Adrenal gland (tissue), 12 donors: ENCODE data around the gene NHERF2. TPM values are rescaled to one million over a fixed set of nuclear protein-coding genes. Genes with fewer than 3 reads are reported as not detected.

Experiments
- DNase-seq, 7 donors: peaks; one replicate each; pipeline ENCODE4 v3.0.0-alpha.2; 2019 to 2020
- H3K27ac ChIP-seq, 5 donors: fragments of 200-600 bp; sonication (generic) in 4 of 5; 1 replicate in 3 of 5; 2 replicates in 2 of 5; pipeline versions ENCODE4 v1.5.1 to v1.8.0; 2016 to 2020; ENCODE audit warnings: mild to moderate bottlenecking in 1 of 5
- H3K27me3 ChIP-seq: fragments of 200-600 bp; 2 replicates; pipeline ENCODE4 v1.8.0; 2021
- H3K36me3 ChIP-seq, 2 donors: fragments of 200-600 bp; replicated peaks in 1 of 2; 1 replicate in 1 of 2; 2 replicates in 1 of 2; pipeline versions ENCODE4 v1.5.1 to v1.8.0; 2018 to 2022
- H3K4me1 ChIP-seq, 2 donors: fragments of 200-600 bp; replicated peaks in 1 of 2; 1 replicate in 1 of 2; 2 replicates in 1 of 2; pipeline versions ENCODE4 v1.5.1 to v1.8.0; 2018 to 2021
- H3K4me3 ChIP-seq, 4 donors: fragments of 200-600 bp; sonication (generic) in 3 of 4; one replicate each; pipeline ENCODE4 v1.5.1; 2016 to 2018
- H3K9me3 ChIP-seq, 3 donors: fragments of 200-600 bp; sonication (generic) in 1 of 3; replicated peaks in 1 of 3; 1 replicate in 2 of 3; 2 replicates in 1 of 3; pipeline versions ENCODE4 v1.5.1 to v1.8.0; 2016 to 2021
- CTCF ChIP-seq, 6 experiments: fragments of 450-650 bp in 4 of 6; fragments of 200-600 bp in 2 of 6; sonication (generic) in 1 of 6; IDR thresholded peaks; 1 replicate in 5 of 6; 2 replicates in 1 of 6; pipeline versions ENCODE4 v1.5.1 to v1.8.0; 2016 to 2021; ENCODE audit warnings: antibody characterized with exemption in 6 of 6, mild to moderate bottlenecking in 2 of 6, moderate library complexity in 1 of 6
- POLR2A ChIP-seq, 2 donors: fragments of 450-650 bp; IDR thresholded peaks; one replicate each; pipeline ENCODE4 v1.6.1; 2017; ENCODE audit warnings: antibody characterized with exemption in 2 of 2, mild to moderate bottlenecking in 2 of 2, moderate library complexity in 1 of 2
- WGBS, 4 donors: extraction: QIAGEN DNeasy Blood & Tissue Kit in 2 of 4; methylation state at CpG; one replicate each; pipeline versions ENCODE4 v1.1.5 to v1.1.7; 2013 to 2017; 5-methylcytosine and 5-hydroxymethylcytosine counted together
- intact Hi-C, 2 donors: fragments of 100-400 bp; cut with DNase I; formaldehyde crosslinking; loops; one replicate each; pipeline versions ENCODE4 v1.14.1 to v1.15.0; 2022 to 2023
- polyA plus RNA-seq, 3 donors: library from polyadenylated mRNA; stranded (reverse); fragments of 200-250 nt in 2 of 3; fragments of 350-450 nt in 1 of 3; fragmentation: Illumina TruSeq in 1 of 3; extraction: RNeasy Lipid Tissue Mini Kit (QIAGEN cat#74804) in 1 of 3; gene quantifications; one replicate each; pipeline ENCODE4 v1.2.3, GENCODE V29; 2013 to 2014
- total RNA-seq, 9 donors: library from RNA; depleted of rRNA in 4 of 9; stranded (reverse); fragments of >200 nt in 4 of 9; fragments of 120-200 nt in 1 of 9; fragmentation: NEBNext Ultra II Directional in 1 of 9; extraction: Animal tissue kit (Norgen Biotek cat#: 25700) in 1 of 9; gene quantifications; one replicate each; pipeline versions ENCODE4 v1.1.0 to v1.2.4, GENCODE V29; 2013 to 2023
- donor health status: healthy with polysubstance abuse.
- donor health status: Bipolar disorder and iron deficiency.
- donor health status: DM: yes; HTN: yes; CAD: no.
- donor health status: DM: no; HTN: no; CAD: no.
- donor health status: DM: no; HTN: no; CAD: no.
- donor health status: DM: yes; HTN: yes; CAD: no.

Gene NHERF2
- total and polyA plus RNA-seq, 12 donors, result 12.5 to 263 (median 67.7) TPM

GRCh38 chr16:2042986-2043666 lies 16.4 kb downstream of the NHERF2 start:
- intact Hi-C loops, result no loop called here
- H3K27me3 ChIP-seq, result no peaks in the 10 kb centered on the region
- H3K4me1 ChIP-seq, result peaks cover 0 to 33% of the 10 kb centered on the region in 2 donors
- no peak for DNase-seq
- H3K9me3 ChIP-seq, result no peaks in the 10 kb centered on the region
- no peak for TF ChIP-seq CTCF (IDR thresholded peaks at IDR 0.05)
- TF ChIP-seq POLR2A (IDR thresholded peaks at IDR 0.05), result no peak
- WGBS, 4 donors, result 80 to 93% (median 87%) methylated on average over 10 to 11 of the region's 11 CpGs
- no peak overlapping the region for H3K4me3 ChIP-seq
- no peaks in the 10 kb centered on the region for H3K36me3 ChIP-seq
- H3K27ac ChIP-seq, result no peak overlapping the region

- no peak for TF ChIP-seq POLR2A (IDR thresholded peaks at IDR 0.05)
- intact Hi-C loops, result no loop called here
- H3K4me1 ChIP-seq, result peaks cover 6 to 33% of the 10 kb centered on the region in 2 donors
- no peaks in the 10 kb centered on the region for H3K9me3 ChIP-seq
- no peak overlapping the region for H3K27ac ChIP-seq
- no peaks in the 10 kb centered on the region for H3K27me3 ChIP-seq
- no peak overlapping the region for H3K4me3 ChIP-seq
- WGBS, 4 donors, result 71 to 84% (median 76%) methylated on average over 12 to 26 of the region's 26 CpGs
- peak in 2 of 7 donors; percentile 46 to 68 for DNase-seq
- H3K36me3 ChIP-seq, result no peaks in the 10 kb centered on the region
Measured at GRCh38 chr16:2043667-2044451, 17.2 kb downstream of the NHERF2 start.

- no peak for DNase-seq
- WGBS, 4 donors, result 88 to 93% (median 88%) methylated on average over 20 to 22 of the region's 22 CpGs; no CpG with 5 or more reads in 1 of the 4 donors
- H3K27me3 ChIP-seq, result no peaks in the 10 kb centered on the region
- H3K4me1 ChIP-seq, result peaks cover 6 to 27% of the 10 kb centered on the region in 2 donors
- H3K9me3 ChIP-seq, result no peaks in the 10 kb centered on the region
- no peaks in the 10 kb centered on the region for H3K36me3 ChIP-seq
- TF ChIP-seq POLR2A (IDR thresholded peaks at IDR 0.05) (no peak), CTCF (IDR thresholded peaks at IDR 0.05) (no peak)
- no peak overlapping the region for H3K27ac ChIP-seq
- intact Hi-C loops, result no loop called here
- no peak overlapping the region for H3K4me3 ChIP-seq
Measured at GRCh38 chr16:2044541-2044940, 17.8 kb downstream of the NHERF2 start.

- Histone ChIP-seq H3K4me3 (peak overlapping the region in 1 of 4 donors; percentile 92), H3K4me1 (peaks cover 6 to 18% of the 10 kb centered on the region in 2 donors), H3K27ac (peak overlapping the region in 1 of 5 donors; percentile 81), H3K27me3 (no peaks in the 10 kb centered on the region), H3K36me3 (peaks cover 0 to 11% of the 10 kb centered on the region in 2 donors), H3K9me3 (no peaks in the 10 kb centered on the region)
- no peak for DNase-seq
- WGBS, 4 donors, result 87 to 88% (median 87%) methylated on average over 17 to 21 of the region's 21 CpGs
- no peak for TF ChIP-seq CTCF (IDR thresholded peaks at IDR 0.05)
- intact Hi-C loops, result no loop called here
Measured at GRCh38 chr16:2045965-2046892, 19.5 kb downstream of the NHERF2 start.
